GM12873 (cell line): Measurements from ENCODE around the gene SAE1.
A peak's percentile ranks its signal among the peaks of the same experiment; 100 is the strongest.

Source experiments
- TF ChIP-seq, protein P1 (sequence below): IDR thresholded peaks from 2 replicates; pipeline ENCODE4 v1.5.1; 2012; ENCODE audit warnings: low read depth, mild to moderate bottlenecking, moderate library complexity, low read length, control low read depth; ENCODE audit not compliant: insufficient read depth; ENCODE audit errors: missing control alignments

SAE1 gene

GRCh38 chr19:47240556-47240955 is 109.9 kb downstream of the SAE1 start:
- TF ChIP-seq, protein P1, sequence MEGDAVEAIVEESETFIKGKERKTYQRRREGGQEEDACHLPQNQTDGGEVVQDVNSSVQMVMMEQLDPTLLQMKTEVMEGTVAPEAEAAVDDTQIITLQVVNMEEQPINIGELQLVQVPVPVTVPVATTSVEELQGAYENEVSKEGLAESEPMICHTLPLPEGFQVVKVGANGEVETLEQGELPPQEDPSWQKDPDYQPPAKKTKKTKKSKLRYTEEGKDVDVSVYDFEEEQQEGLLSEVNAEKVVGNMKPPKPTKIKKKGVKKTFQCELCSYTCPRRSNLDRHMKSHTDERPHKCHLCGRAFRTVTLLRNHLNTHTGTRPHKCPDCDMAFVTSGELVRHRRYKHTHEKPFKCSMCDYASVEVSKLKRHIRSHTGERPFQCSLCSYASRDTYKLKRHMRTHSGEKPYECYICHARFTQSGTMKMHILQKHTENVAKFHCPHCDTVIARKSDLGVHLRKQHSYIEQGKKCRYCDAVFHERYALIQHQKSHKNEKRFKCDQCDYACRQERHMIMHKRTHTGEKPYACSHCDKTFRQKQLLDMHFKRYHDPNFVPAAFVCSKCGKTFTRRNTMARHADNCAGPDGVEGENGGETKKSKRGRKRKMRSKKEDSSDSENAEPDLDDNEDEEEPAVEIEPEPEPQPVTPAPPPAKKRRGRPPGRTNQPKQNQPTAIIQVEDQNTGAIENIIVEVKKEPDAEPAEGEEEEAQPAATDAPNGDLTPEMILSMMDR = no peak

- TF ChIP-seq, protein P1 = no peak
Measured at GRCh38 chr19:47240996-47241918, 110.6 kb downstream of the SAE1 start.

GRCh38 chr19:47241919-47242577 is 111.4 kb downstream of the SAE1 start:
- TF ChIP-seq, protein P1 = no peak

GRCh38 chr19:47243364-47243775 is 112.7 kb downstream of the SAE1 start:
- TF ChIP-seq, protein P1 = no peak

GRCh38 chr19:47243776-47244547 is 113.3 kb downstream of the SAE1 start:
- TF ChIP-seq, protein P1 = peak; percentile 91

DNA sequence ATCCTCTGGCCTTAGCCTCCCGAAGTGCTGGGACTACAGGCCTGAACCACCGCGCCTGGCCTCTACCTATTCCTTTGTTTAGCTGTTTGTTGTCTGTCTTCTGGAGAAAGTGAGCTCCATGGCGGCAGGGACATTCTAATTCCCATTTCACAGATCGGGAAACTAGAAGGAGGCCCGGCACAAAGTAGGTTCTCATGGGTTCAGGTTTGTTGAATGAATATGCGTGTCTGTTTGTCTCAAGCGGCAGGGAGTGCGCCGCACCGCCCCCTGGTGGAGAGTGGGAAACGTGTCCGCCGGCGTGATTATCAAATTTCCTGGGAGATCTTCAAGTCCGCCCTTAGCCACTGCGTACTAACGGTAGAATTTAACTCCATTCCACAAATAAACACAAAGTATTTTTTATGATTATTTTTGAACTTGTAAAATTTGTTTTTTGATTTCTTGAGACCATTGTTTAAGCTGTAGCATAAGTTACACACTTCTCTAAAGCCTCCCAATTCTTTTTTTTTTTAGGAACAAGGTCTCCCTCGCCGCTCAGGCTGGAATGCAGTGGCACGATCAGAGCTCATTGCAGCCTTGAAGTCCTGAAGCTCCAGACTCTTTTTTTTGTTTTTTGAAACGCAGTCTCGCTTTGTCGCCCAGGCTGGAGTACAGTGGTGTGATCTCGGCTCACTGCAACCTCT is 116.8 kb downstream of the SAE1 start:
- TF ChIP-seq, protein P1 = peak; percentile 88

- TF ChIP-seq, protein P1 = no peak
Measured at GRCh38 chr19:47253467-47253881, 122.8 kb downstream of the SAE1 start.
